CD4-positive, alpha-beta T cell treated with Interleukin-21 for 1 hour (primary cell): ENCODE results near the gene RCSD1.
A peak's percentile ranks its signal among the peaks of the same experiment; 100 is the strongest.

Experiments used
- DNase-seq: peaks from one replicate; pipeline ENCODE4 v3.0.0-alpha.2; 2020

RCSD1 gene

GRCh38 chr1:167695147-167695546 is 65.1 kb downstream of the RCSD1 start:
- no peak for DNase-seq

GRCh38 chr1:167695756-167696561 is 65.9 kb downstream of the RCSD1 start:
- DNase-seq = no peak

- DNase-seq = no peak
Observed at GRCh38 chr1:167697667-167698141, 67.7 kb downstream of the RCSD1 start.

GRCh38 chr1:167698313-167698712 is 68.3 kb downstream of the RCSD1 start:
- DNase-seq = no peak

- no peak for DNase-seq
Observed at GRCh38 chr1:167701510-167701909, 71.5 kb downstream of the RCSD1 start.

- DNase-seq = no peak
Observed at GRCh38 chr1:167703557-167703956, 73.5 kb downstream of the RCSD1 start.

GRCh38 chr1:167704715-167705114 is 74.7 kb downstream of the RCSD1 start:
- no peak for DNase-seq

GRCh38 chr1:167705250-167705649 is 75.2 kb downstream of the RCSD1 start:
- no peak for DNase-seq

- DNase-seq = no peak
Observed at GRCh38 chr1:167706363-167706762, 76.3 kb downstream of the RCSD1 start.

GRCh38 chr1:167706931-167707877 is 77.2 kb downstream of the RCSD1 start:
- no peak for DNase-seq

- no peak for DNase-seq
Observed at GRCh38 chr1:167707942-167708341, 77.9 kb downstream of the RCSD1 start.

GRCh38 chr1:167708940-167709389 is 78.9 kb downstream of the RCSD1 start:
- DNase-seq = no peak

- no peak for DNase-seq
Observed at GRCh38 chr1:167710836-167711235, 80.8 kb downstream of the RCSD1 start.

- DNase-seq = no peak
Observed at GRCh38 chr1:167711797-167712196, 81.8 kb downstream of the RCSD1 start.

- DNase-seq = peak; percentile 16
Observed at GRCh38 chr1:167713330-167714081, 83.5 kb downstream of the RCSD1 start.

GRCh38 chr1:167714098-167714438 is 84.0 kb downstream of the RCSD1 start:
- DNase-seq = no peak

GRCh38 chr1:167714439-167715156 is 84.6 kb downstream of the RCSD1 start:
- DNase-seq = peak; percentile 91

- peak; percentile 93 for DNase-seq
Observed at GRCh38 chr1:167715157-167715999, 85.3 kb downstream of the RCSD1 start.

- no peak for DNase-seq
Observed at GRCh38 chr1:167716000-167716271, 85.9 kb downstream of the RCSD1 start.

- DNase-seq = no peak
Observed at GRCh38 chr1:167717351-167717750, 87.3 kb downstream of the RCSD1 start.

GRCh38 chr1:167718914-167719691 is 89.1 kb downstream of the RCSD1 start:
- DNase-seq = no peak
